Testis (tissue), 3 donors: ENCODE data around the gene ESYT1. TPM values are rescaled to one million over a fixed set of nuclear protein-coding genes. Genes with fewer than 3 reads are reported as not detected.

Source experiments
- DNase-seq: peaks from one replicate; pipeline ENCODE4 v3.0.0-alpha.2; 2019
- H3K27ac ChIP-seq, 2 donors: fragments of 200-600 bp; sonication (generic); one replicate each; pipeline ENCODE4 v1.5.1; 2019
- H3K27me3 ChIP-seq: fragments of 200-600 bp; sonication (generic); one replicate; pipeline ENCODE4 v1.5.1; 2019
- H3K36me3 ChIP-seq: fragments of 200-600 bp; sonication (generic); one replicate; pipeline ENCODE4 v1.5.1; 2017; ENCODE audit warnings: low read depth; ENCODE audit errors: missing control alignments
- H3K4me1 ChIP-seq: fragments of 200-600 bp; sonication (generic); one replicate; pipeline ENCODE4 v1.5.1; 2019
- H3K4me3 ChIP-seq, 2 donors: fragments of 200-600 bp; sonication (generic); one replicate each; pipeline ENCODE4 v1.5.1; 2017 to 2019
- H3K9me3 ChIP-seq: fragments of 200-600 bp; sonication (generic); one replicate; pipeline ENCODE4 v1.5.1; 2017
- POLR2A ChIP-seq: fragments of 450-650 bp; IDR thresholded peaks from one replicate; pipeline ENCODE4 v1.6.1; 2017; ENCODE audit warnings: antibody characterized with exemption, mild to moderate bottlenecking, moderate library complexity
- WGBS, 2 donors: methylation state at CpG; one replicate each; pipeline ENCODE4 v1.1.5; 2018; 5-methylcytosine and 5-hydroxymethylcytosine counted together
- intact Hi-C: fragments of 100-400 bp; cut with DNase I; formaldehyde crosslinking; loops from one replicate; pipeline ENCODE4 v1.15.1; 2023; ENCODE audit warnings: low total_unique reads
- polyA plus RNA-seq: library from polyadenylated mRNA; stranded (reverse); fragments of 350-450 nt; fragmentation: Illumina TruSeq; extraction: RNeasy Lipid Tissue Mini Kit (QIAGEN cat#74804); gene quantifications from one replicate; pipeline ENCODE4 v1.2.3, GENCODE V29; 2014; ENCODE audit warnings: low read depth, low replicate concordance; ENCODE audit not compliant: insufficient read depth
- total RNA-seq, 2 donors: library from RNA; depleted of rRNA; stranded (reverse); fragments of >200 nt; gene quantifications; one replicate each; pipeline ENCODE4 v1.2.3, GENCODE V29; 2016
- TF ChIP-seq, protein P1 (sequence below), 3 experiments: fragments of 450-650 bp in 2 of 3; fragments of 200-600 bp in 1 of 3; sonication (generic) in 1 of 3; IDR thresholded peaks; one replicate each; pipeline ENCODE4 v1.5.1; 2016 to 2019; ENCODE audit warnings: antibody characterized with exemption in 3 of 3, mild to moderate bottlenecking in 2 of 3, moderate library complexity in 1 of 3

The ESYT1 gene
- total and polyA plus RNA-seq, 3 donors from 2014 or later, result 50.8 to 99.8 (median 72.0) TPM

DNA sequence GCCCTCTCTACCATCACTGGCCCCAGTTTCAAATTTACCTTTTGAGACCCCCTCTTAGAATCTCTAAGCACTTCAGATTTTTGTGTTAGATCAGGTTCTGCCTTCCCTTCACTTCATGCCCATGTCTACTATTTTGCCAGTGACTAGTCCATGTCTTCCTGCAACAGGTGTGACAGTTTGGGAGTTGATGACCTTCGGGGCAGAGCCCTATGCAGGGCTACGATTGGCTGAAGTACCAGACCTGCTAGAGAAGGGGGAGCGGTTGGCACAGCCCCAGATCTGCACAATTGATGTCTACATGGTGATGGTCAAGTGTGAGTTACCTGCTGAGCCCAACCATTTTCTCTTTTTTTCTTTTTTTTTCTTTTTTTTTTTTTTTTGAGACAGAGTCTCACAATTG is 29.5 kb upstream of the ESYT1 start:
- H3K9me3 ChIP-seq, result no peaks in the 10 kb centered on the region
- TF ChIP-seq, protein P1, sequence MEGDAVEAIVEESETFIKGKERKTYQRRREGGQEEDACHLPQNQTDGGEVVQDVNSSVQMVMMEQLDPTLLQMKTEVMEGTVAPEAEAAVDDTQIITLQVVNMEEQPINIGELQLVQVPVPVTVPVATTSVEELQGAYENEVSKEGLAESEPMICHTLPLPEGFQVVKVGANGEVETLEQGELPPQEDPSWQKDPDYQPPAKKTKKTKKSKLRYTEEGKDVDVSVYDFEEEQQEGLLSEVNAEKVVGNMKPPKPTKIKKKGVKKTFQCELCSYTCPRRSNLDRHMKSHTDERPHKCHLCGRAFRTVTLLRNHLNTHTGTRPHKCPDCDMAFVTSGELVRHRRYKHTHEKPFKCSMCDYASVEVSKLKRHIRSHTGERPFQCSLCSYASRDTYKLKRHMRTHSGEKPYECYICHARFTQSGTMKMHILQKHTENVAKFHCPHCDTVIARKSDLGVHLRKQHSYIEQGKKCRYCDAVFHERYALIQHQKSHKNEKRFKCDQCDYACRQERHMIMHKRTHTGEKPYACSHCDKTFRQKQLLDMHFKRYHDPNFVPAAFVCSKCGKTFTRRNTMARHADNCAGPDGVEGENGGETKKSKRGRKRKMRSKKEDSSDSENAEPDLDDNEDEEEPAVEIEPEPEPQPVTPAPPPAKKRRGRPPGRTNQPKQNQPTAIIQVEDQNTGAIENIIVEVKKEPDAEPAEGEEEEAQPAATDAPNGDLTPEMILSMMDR (IDR thresholded peaks at IDR 0.05), result no peak
- no peak for TF ChIP-seq POLR2A
- no peaks in the 10 kb centered on the region for H3K4me1 ChIP-seq
- WGBS, 2 donors, result 88 to 90% methylated on average over 3 of the region's 3 CpGs
- H3K27me3 ChIP-seq, result no peaks in the 10 kb centered on the region
- H3K27ac ChIP-seq, result no peak overlapping the region
- intact Hi-C loops, result no loop called here
- no peak for DNase-seq
- H3K36me3 ChIP-seq, result no peaks in the 10 kb centered on the region
- no peak overlapping the region for H3K4me3 ChIP-seq

DNA sequence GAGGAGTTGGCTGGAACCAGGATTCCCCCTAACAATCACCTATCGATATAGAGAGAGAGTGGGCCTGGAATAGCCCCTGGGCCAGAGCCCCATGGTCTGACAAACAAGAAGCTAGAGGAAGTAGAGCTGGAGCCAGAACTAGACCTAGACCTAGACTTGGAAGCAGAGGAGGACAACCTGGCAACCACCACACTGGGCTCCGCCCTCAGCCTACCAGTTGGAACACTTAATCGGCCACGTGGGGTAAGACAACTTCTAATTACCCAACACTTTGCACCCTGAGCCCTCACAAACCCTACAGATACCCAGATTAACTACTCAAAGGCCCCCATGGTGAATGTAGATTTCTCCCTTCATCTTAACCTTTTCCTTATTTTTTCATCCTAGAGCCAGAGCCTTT is 28.3 kb upstream of the ESYT1 start:
- TF ChIP-seq, protein P1 (IDR thresholded peaks at IDR 0.05), result no peak
- TF ChIP-seq POLR2A, result no peak
- no peak for DNase-seq
- intact Hi-C loops, result no loop called here
- no peak overlapping the region for H3K4me3 ChIP-seq
- H3K27me3 ChIP-seq, result no peaks in the 10 kb centered on the region
- no peaks in the 10 kb centered on the region for H3K4me1 ChIP-seq
- no peaks in the 10 kb centered on the region for H3K9me3 ChIP-seq
- no peaks in the 10 kb centered on the region for H3K36me3 ChIP-seq
- WGBS, 2 donors, result 90 to 91% methylated on average over 4 of the region's 4 CpGs
- H3K27ac ChIP-seq, result no peak overlapping the region

DNA sequence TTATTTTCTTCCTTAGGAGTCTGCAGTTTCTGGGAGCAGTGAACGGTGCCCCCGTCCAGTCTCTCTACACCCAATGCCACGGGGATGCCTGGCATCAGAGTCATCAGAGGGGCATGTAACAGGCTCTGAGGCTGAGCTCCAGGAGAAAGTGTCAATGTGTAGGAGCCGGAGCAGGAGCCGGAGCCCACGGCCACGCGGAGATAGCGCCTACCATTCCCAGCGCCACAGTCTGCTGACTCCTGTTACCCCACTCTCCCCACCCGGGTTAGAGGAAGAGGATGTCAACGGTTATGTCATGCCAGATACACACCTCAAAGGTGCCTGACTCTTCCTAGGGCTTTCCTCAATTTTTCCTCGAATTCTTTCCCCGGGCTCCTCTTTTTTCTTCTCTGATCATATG is 27.0 kb upstream of the ESYT1 start:
- no peak for DNase-seq
- 85 to 89% methylated on average over 14 of the region's 14 CpGs for WGBS, 2 donors
- Histone ChIP-seq H3K4me3 (no peak overlapping the region), H3K27ac (no peak overlapping the region), H3K9me3 (no peaks in the 10 kb centered on the region), H3K27me3 (no peaks in the 10 kb centered on the region), H3K36me3 (no peaks in the 10 kb centered on the region), H3K4me1 (peaks cover 10% of the 10 kb centered on the region)
- no peak for TF ChIP-seq POLR2A
- TF ChIP-seq, protein P1 (IDR thresholded peaks at IDR 0.05), result no peak
- intact Hi-C loops, result no loop called here

DNA sequence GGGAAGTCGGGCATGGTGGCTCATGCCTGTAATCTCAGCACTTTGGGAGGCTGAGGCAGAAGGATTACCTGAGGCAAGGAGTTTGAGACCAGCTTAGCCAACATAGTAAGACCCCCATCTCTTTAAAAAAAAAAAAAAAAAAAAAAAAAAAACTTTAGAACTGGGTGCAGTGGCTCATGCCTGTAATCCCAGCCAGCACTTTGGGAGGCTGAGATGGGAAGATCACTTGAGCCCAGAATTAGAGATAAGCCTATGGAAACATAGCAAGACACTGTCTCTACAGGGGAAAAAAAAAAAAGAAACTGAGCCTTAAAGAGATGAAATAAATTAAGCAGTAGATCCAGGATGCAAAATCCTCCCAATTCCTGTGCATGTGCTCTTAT is 25.4 kb upstream of the ESYT1 start:
- TF ChIP-seq, protein P1 (IDR thresholded peaks at IDR 0.05), result no peak
- TF ChIP-seq POLR2A, result no peak
- intact Hi-C loops, result no loop called here
- 74 to 79% methylated on average over 1 of the region's 1 CpG for WGBS, 2 donors
- no peaks in the 10 kb centered on the region for H3K9me3 ChIP-seq
- H3K4me1 ChIP-seq, result peaks cover 12% of the 10 kb centered on the region
- H3K27me3 ChIP-seq, result no peaks in the 10 kb centered on the region
- DNase-seq, result no peak
- H3K36me3 ChIP-seq, result no peaks in the 10 kb centered on the region
- no peak overlapping the region for H3K4me3 ChIP-seq
- H3K27ac ChIP-seq, result no peak overlapping the region

DNA sequence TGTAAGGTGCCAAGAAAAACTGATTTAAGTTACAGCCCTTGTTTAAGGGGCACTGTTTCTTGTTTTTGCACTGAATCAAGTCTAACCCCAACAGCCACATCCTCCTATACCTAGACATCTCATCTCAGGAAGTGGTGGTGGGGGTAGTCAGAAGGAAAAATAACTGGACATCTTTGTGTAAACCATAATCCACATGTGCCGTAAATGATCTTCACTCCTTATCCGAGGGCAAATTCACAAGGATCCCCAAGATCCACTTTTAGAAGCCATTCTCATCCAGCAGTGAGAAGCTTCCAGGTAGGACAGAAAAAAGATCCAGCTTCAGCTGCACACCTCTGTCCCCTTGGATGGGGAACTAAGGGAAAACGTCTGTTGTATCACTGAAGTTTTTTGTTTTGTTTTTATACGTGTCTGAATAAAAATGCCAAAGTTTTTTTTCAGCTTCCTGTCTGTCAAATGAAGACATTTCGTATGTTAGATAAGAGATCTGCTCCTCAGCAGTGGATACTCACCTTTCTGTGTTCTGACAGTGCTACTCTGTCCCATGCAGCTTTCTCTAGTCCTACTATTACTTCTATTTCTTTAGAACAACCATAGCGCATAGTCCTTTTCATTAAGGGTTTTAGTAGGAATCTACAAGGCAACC is 24.9 kb upstream of the ESYT1 start:
- Histone ChIP-seq H3K36me3 (no peaks in the 10 kb centered on the region), H3K27ac (peak overlapping the region in 1 of 2 donors; percentile 41), H3K27me3 (no peaks in the 10 kb centered on the region), H3K4me3 (peak overlapping the region; percentile 84 to 92), H3K9me3 (no peaks in the 10 kb centered on the region), H3K4me1 (peaks cover 12% of the 10 kb centered on the region)
- 41 to 47% methylated on average over 6 of the region's 6 CpGs for WGBS, 2 donors
- intact Hi-C loops, result no loop called here
- no peak for DNase-seq
- TF ChIP-seq, protein P1 (IDR thresholded peaks at IDR 0.05), result no peak
- TF ChIP-seq POLR2A, result no peak
